ENCODE data around the gene ZBTB20. TPM values are rescaled to one million over a fixed set of nuclear protein-coding genes. Genes with fewer than 3 reads are reported as not detected.

Gene ZBTB20
- total and polyA plus RNA-seq, 10 of the 15 experiments (the other 5 are each of a cell fraction or from before 2014, with no cell fraction given), result 0.20 to 5.5 (median 2.2) TPM

DNA sequence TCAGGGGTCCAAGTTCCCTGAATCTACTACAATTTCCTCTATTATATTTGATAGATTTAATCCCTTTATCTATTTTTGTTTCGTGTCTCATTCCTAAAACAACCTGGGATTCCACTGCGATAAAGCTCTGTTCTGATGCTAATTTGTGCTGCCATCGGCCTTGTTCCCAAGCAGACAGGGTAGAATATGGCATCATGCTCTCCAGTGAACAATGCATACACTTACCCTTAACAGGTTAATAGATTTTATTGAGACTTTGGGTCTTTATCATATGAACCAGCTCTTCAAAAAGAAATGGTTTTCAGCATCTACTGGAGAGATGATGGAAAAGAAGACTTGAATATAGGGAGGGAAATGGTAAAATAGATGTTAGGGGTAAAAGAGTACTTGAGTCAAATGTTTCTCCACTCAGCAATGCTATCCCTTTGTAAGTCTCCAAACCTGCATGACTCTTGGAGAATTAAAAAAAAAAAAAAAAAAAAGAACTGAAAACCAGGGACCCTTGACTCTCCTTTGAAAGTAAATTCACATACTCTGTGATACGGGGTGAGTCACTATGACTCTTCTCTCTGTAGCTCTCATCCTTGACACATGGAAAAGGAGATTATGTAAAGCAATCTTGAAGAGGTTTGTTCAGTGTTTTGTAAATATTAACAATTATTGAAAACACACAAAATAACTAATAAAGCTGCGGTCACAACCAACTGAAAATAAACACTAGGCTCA lies 268.8 kb downstream of the ZBTB20 start (continued):
- TF ChIP-seq, protein P1, sequence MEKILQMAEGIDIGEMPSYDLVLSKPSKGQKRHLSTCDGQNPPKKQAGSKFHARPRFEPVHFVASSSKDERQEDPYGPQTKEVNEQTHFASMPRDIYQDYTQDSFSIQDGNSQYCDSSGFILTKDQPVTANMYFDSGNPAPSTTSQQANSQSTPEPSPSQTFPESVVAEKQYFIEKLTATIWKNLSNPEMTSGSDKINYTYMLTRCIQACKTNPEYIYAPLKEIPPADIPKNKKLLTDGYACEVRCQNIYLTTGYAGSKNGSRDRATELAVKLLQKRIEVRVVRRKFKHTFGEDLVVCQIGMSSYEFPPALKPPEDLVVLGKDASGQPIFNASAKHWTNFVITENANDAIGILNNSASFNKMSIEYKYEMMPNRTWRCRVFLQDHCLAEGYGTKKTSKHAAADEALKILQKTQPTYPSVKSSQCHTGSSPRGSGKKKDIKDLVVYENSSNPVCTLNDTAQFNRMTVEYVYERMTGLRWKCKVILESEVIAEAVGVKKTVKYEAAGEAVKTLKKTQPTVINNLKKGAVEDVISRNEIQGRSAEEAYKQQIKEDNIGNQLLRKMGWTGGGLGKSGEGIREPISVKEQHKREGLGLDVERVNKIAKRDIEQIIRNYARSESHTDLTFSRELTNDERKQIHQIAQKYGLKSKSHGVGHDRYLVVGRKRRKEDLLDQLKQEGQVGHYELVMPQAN (conservative IDR thresholded peaks at IDR 0.05), result no peak
- TF ChIP-seq, protein P2, sequence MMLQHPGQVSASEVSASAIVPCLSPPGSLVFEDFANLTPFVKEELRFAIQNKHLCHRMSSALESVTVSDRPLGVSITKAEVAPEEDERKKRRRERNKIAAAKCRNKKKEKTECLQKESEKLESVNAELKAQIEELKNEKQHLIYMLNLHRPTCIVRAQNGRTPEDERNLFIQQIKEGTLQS (IDR thresholded peaks at IDR 0.05; ENCODE audit: borderline replicate concordance, extremely low read depth, low read depth, low read length), result no peak
- TF ChIP-seq, protein P3, sequence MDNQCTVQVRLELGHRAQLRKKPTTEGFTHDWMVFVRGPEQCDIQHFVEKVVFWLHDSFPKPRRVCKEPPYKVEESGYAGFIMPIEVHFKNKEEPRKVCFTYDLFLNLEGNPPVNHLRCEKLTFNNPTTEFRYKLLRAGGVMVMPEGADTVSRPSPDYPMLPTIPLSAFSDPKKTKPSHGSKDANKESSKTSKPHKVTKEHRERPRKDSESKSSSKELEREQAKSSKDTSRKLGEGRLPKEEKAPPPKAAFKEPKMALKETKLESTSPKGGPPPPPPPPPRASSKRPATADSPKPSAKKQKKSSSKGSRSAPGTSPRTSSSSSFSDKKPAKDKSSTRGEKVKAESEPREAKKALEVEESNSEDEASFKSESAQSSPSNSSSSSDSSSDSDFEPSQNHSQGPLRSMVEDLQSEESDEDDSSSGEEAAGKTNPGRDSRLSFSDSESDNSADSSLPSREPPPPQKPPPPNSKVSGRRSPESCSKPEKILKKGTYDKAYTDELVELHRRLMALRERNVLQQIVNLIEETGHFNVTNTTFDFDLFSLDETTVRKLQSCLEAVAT (IDR thresholded peaks at IDR 0.05), result no peak
- no peak for TF ChIP-seq IRF4 (IDR thresholded peaks at IDR 0.05; ENCODE audit: low read depth, low read length)
- no peak for TF ChIP-seq GABPA (IDR thresholded peaks at IDR 0.05; ENCODE audit: low read depth)
- TF ChIP-seq, protein P4, sequence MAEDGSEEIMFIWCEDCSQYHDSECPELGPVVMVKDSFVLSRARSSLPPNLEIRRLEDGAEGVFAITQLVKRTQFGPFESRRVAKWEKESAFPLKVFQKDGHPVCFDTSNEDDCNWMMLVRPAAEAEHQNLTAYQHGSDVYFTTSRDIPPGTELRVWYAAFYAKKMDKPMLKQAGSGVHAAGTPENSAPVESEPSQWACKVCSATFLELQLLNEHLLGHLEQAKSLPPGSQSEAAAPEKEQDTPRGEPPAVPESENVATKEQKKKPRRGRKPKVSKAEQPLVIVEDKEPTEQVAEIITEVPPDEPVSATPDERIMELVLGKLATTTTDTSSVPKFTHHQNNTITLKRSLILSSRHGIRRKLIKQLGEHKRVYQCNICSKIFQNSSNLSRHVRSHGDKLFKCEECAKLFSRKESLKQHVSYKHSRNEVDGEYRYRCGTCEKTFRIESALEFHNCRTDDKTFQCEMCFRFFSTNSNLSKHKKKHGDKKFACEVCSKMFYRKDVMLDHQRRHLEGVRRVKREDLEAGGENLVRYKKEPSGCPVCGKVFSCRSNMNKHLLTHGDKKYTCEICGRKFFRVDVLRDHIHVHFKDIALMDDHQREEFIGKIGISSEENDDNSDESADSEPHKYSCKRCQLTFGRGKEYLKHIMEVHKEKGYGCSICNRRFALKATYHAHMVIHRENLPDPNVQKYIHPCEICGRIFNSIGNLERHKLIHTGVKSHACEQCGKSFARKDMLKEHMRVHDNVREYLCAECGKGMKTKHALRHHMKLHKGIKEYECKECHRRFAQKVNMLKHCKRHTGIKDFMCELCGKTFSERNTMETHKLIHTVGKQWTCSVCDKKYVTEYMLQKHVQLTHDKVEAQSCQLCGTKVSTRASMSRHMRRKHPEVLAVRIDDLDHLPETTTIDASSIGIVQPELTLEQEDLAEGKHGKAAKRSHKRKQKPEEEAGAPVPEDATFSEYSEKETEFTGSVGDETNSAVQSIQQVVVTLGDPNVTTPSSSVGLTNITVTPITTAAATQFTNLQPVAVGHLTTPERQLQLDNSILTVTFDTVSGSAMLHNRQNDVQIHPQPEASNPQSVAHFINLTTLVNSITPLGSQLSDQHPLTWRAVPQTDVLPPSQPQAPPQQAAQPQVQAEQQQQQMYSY (CRISPR knock-in tag; IDR thresholded peaks at IDR 0.05), result no peak
- TF ChIP-seq, protein P5, sequence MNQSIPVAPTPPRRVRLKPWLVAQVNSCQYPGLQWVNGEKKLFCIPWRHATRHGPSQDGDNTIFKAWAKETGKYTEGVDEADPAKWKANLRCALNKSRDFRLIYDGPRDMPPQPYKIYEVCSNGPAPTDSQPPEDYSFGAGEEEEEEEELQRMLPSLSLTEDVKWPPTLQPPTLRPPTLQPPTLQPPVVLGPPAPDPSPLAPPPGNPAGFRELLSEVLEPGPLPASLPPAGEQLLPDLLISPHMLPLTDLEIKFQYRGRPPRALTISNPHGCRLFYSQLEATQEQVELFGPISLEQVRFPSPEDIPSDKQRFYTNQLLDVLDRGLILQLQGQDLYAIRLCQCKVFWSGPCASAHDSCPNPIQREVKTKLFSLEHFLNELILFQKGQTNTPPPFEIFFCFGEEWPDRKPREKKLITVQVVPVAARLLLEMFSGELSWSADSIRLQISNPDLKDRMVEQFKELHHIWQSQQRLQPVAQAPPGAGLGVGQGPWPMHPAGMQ (IDR thresholded peaks at IDR 0.05; ENCODE audit: borderline replicate concordance), result no peak
- no peak for TF ChIP-seq SP1 (IDR thresholded peaks at IDR 0.05; ENCODE audit: low read depth, low read length)
- TF ChIP-seq MYC (IDR thresholded peaks at IDR 0.05; ENCODE audit: insufficient read depth, insufficient read length, insufficient replicate concordance, low read length, severe bottlenecking), result no peak
- TF ChIP-seq RAD51 (IDR thresholded peaks at IDR 0.05), result no peak
- TF ChIP-seq NRF1 (conservative IDR thresholded peaks at IDR 0.05; ENCODE audit: low read depth, low read length), result no peak
- no peak for TF ChIP-seq CEBPB (IDR thresholded peaks at IDR 0.05; ENCODE audit: borderline replicate concordance in 1 of 2, low read depth in 2 of 2, low read length in 2 of 2)
- no peak for TF ChIP-seq TBL1XR1 (IDR thresholded peaks at IDR 0.05; ENCODE audit: low read depth, low read length)
- TF ChIP-seq RCOR1 (conservative IDR thresholded peaks at IDR 0.05; ENCODE audit: low read depth, low read length), result no peak
- TF ChIP-seq ZNF217 (IDR thresholded peaks at IDR 0.05), result no peak
